HG03097 (cell line): ENCODE results near the gene B9D1.

Experiments
- ATAC-seq: cut with Tn5 transposase; IDR thresholded peaks from one replicate; pipeline ENCODE4 v1.9.1; 2021; ENCODE audit not compliant: unreplicated experiment, low FRiP score

B9D1 gene

DNA sequence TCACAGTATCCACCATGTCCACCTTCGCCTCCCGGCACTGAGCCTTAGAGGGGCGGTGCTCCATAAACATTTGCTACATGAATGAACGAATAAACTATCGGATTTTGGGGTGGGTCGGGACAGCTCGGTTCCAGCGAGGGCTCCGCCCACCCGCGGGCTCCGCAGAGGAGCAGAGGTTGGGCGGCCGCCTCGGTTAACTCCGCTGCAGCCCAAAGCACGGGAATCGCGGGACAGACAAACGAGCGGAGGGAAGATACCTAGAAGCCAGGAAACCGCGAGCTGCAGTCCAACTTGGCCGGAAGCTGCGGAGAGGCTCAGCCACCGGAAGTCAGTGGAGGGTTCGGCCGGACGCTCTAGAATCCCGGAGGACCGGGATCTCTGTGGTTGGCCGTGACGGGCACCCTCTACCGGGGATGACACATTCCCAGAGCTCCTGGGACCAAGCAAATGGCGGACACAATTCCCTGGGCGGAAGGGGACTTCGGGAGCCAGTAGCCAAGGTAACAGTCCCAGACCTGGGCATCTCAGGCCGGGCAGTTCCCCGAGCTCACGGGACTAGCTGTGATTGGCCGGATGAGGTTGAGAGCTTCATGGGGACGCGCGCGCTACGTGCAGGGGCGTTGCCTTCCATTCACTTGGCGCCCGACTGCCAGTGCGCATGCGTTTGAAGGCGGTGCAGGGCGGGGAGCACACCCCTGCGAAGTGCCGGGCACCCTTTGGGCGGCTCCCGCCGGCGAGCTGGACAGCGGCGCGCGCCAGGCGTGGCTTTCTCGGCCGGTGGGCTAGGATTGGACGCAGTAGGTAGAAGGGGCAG is 15.3 kb upstream of the B9D1 start:
- ATAC-seq, result peak; percentile 93

DNA sequence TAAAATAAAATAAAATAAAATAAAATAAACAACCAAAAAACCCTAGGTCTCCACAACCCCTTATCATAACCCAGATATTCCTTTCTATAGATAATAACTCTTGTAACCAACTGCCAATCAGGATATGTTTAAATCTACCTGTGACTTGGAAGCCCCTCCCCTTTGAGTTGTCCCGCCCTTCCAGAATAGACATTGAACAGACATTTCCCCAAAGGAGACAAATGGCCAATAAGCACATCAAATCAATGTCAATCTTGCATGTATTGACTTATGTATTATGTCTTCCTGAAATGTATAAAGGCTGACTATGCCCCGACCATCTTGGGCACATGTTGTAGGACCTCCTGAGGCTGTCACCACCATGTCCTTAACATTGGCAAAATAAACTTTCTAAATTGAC is 14.3 kb upstream of the B9D1 start:
- ATAC-seq, result no peak

DNA sequence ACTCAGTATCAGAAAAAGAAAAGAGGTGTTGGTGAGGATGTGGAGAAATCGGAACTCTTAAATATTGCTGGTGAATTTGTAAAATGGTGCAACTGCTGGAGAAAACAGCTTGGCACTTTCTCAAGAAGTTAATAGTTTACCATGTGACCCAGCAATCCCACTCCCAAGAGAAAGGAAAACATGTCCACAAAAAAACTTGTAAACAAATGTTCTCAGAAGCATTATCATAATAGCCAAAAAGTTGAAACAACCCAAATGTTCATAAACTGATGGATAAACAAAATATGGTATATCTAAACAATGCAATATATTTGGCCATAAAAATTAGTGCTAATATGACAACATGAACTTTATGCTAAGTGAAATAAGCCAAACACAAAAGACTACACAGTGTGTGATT is 13.2 kb upstream of the B9D1 start:
- ATAC-seq, result no peak

DNA sequence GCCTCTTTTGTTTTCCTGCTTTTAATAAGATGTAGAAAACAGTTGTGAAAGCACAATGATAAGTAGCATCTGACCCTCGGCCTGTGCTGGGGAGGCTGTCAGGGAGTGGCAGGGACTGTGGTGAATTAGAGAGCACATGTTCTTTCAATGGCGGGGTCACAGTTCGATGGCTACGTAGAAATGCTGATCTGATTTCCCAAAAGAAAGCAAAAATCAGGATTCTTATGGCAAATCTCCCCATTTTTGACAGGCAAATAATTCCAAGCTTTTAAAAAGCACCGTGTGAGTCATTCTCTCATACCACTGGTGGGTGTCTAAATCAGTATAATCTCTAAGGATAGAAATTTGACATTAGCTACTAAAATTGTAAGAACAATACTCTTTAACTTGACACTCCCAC is 11.6 kb upstream of the B9D1 start:
- ATAC-seq, result no peak

DNA sequence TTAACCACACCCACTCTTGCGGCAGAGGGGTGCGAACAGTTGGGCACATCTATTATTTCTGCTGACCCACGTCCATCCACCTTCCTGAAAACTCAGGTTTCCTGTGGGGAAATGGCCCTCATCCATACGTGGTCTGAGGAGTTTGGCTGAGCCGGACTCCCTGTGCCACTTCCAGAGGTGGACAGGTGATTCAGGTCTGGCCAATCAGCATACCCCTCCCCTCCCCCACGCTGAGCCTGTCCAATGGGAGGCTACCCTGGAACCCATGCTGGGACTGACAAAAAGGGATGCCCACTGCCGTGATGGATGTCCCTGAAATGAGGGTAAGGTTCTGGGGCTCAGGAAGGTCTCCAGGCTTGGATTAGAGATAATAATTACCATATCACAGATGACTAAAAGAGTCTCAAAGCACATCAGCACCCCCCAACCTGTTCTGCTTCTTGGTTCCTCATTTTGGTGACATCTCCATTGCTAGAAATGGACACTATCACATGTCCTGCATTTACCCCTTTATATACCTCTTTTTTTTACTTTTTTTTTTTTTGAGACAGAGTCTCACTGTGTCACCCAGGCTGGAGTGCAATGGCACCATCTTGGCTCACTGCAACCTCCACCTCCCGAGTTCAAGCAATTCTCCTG is 10.5 kb upstream of the B9D1 start:
- no peak for ATAC-seq

DNA sequence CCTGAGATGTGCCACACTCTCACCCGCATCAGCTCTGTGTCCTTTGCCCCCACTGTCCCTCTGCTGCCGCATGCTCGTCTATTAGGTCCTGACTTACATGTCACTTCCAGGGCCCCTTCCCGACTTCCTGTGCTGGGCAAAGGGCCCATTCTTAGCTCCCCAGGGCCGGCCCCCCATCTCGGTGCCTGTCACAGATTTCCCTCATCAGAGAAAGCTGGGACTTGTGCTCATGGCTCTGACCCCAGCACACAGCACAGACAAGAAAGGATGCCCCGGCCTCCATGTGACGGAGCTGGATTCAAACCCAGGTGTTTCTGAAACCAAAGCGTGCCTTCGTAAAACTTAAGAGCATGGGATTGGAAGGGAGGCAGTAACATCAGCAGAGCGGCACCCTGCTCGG is 9.9 kb upstream of the B9D1 start:
- no peak for ATAC-seq

DNA sequence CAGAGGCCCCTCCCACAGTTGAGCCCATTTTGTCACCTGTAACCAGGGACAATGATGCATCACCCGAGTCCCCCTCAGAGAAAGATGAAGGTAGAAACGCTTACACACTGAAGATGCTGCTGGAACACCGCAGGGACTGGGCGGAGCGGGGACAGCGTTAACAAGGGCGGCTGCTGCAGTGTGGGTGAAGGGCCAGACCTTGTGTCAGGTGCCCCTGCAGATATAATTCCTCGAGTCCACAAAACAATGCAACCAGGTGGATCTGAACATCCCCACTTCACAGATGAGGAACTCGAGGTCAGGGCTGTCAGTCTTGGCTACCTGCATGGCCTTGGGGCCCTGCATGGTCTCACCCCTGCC is 9.5 kb upstream of the B9D1 start:
- ATAC-seq, result no peak

DNA sequence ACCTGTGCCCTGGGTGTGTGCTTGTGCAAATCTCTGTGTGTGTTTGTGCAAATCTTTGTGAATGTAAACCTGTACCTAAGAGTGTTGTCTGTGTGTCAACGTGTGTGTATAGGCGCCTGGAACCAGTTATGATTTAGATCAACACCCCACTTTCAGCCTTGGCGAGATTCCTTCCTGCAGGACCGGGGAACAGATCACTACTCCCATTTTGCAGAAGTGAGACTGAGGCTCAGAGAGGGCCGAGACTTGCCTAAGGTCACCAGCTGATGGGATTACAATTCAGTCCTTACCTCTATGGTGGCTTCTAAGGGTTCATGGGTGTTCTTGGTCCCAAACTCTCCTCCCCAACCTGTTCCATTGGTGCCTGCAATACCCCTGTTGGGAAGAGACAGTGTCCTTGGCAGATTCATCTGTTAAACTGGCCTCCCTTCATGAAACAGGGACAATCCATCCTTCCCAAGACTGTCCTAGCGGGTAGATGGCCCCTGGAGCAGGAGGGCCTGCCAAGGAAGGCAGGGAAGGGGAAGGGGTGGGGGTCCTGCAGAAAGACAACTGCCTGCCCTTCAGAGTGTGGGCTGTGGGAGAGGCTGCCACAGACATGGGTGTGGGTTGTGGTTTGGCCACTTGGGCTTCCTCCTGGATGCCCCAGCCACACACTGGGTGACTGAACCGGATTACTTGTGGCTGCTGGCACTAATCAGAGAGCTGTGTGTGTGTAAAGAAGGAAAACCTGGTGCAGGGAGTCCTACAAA is 8.9 kb upstream of the B9D1 start:
- no peak for ATAC-seq

DNA sequence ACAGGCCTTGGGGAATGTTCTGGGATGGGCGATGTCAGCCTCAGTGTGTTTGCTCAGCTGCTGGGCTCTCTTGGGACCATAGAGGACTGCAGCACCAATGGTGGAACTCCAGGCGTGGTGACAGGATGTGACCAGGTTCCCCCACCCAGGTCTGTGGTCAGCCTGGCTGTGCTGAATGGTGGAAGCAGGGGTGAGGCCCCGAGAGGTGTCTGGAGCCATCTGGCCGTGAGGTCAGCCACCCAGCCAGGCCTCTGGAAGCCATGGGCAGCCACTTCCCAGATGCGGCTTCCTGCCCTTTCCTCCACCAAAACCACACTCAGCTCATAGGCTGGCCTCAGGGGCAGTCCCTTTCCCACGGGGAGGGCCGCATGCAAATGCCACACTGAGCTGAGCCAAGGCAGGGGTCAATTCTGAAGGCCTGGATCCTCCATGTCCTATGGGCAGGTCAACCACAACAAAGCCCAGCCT is 8.0 kb upstream of the B9D1 start:
- peak; percentile 47 for ATAC-seq

DNA sequence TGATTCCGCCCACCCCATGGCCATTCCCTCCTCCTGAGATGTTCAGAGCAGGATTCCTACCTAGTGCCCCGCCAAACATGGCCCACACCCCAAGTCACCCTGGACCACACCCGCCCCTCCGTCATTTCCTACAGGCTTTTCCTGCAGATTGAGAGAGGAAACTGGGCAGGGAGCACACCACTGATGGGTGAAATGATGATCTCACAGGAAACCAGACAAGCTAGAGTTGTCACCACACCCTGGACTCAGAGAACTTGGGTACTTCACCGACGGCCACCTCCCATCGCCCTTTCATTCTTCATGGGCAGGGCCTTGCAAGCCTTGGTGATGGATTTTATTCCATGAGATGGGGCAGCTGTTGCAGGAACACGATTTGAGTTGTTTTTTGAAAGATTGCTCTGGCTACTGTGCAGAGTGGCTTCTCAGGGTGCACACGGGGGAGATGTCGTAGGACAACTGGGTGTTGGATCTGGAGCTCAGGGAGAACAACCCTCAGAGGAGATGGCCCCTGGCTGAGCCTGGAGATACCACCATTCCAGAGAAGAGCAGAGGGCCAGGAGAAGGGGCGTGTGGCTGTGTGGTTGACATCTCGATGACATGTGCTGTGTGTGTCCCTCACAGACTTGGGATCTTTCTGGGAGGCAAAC is 7.4 kb upstream of the B9D1 start:
- ATAC-seq, result no peak

DNA sequence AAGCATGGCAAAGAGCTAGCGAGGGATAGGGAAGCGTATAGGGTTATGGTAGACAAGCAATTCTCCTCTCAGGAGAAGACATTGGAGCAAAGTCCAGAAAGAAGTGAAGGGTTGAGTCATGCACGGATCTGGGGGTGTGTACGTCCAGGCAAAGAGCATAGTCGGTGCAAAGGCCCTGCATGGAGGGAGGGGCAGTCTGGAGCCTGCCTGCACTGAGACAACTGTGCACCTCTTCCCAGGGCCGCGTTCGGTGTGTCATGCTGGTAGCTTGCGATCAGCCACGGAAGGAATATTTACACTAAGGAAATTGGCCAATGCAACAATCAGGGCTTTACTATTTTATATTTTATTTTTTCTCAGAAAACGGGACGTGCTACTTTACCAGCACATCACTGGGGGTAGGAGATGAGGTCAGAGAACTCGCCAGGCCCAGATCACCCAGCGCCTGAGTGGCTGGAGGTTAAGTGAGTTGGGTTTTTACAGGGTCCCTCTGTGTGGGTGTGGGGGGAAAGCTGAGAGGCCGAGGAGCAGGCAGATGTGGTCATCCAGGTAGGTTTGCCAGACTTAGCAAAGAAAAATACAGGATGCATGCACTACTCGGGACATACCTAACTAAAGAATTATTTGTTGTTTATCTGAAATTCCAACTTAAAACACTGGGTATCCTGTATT is 6.7 kb upstream of the B9D1 start:
- ATAC-seq, result no peak

DNA sequence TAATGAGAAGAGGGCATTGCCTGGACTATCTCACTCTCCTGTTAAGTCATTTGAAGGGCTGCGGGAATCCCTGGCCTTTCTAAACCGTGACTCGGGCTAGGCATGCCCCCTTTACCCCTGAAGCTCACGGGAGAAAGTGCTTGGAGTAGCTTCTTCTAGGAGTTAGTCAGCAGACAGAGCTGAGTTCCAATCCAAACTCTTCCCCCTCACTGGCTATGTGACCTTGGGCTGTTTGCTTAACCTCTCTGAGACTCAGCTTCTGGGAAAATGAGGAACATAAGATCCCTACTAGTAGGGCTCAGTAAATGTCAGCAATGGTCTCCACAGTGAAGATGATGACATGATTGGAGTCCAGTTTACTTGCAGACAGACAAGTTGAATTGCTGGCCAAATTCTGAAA is 5.7 kb upstream of the B9D1 start:
- no peak for ATAC-seq

DNA sequence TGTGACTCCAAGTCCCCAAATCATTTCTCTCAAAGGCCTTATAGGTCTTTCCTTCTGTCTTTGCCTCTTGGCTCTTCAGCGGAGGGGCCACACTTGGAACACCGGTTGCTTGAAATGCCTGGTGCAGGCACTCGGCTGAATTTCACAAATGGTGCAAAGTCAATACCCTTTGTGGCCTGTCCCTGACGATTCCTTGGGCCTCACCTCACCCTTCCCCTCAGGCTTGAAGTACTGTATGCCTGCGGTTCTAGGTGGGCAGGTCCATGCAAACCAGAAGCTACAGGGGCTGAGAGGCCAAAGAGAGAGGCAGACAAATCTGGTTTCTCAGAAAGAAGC is 4.1 kb upstream of the B9D1 start:
- no peak for ATAC-seq

DNA sequence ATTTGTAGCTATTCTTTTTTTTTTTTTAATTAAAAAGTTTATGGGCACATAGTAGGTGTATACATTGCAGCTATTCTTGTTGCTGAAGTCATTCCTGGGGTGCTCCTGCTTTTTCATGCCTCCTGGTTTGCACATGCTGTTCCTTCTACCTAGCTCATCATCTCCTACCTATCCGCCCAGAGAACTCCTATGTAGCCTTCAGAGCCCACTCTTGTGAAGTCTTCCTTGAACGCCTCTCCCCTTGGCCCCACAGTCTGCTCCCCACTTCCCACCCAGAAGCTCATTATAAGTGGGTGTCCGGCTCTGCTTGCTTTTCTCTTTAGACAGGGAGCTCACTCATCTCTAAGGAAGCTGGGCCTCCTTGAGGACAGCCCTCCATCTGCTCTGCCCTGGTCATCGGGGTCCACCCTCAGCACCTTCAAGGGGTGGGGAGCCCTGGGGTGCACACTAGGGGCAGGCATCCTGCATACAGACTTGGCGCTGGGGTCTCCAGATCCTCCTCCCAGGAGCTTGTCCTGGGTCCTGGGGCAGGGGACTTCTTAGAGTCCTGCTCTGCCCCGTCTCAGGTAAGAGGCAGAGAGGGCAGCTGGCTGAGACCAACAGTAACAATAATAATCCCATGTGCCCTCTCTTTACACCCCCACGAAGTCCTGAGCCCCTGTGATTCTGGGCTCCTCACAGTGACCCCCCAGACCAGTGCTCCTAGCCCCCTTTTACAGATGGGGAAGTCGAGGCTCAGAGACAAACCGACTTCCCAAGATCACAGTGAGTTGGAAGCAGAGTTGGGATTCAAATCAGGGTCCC is 3.5 kb upstream of the B9D1 start:
- ATAC-seq, result no peak

DNA sequence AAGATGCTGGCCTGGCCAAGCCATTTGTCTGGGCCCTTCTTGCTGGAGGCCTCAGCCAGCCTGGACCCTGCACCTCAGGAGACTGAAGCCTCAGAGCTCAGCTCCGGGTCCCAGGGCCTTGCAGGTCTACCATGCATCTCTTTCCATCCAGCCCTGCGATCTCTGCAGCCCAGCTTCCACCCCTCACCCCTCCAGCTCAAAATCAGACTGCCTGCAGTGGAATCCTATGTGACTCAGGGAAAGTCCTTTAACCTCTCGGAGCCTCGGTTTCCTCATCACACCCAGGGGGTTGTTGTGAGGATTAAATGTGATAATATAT is 2.9 kb upstream of the B9D1 start:
- ATAC-seq, result no peak

DNA sequence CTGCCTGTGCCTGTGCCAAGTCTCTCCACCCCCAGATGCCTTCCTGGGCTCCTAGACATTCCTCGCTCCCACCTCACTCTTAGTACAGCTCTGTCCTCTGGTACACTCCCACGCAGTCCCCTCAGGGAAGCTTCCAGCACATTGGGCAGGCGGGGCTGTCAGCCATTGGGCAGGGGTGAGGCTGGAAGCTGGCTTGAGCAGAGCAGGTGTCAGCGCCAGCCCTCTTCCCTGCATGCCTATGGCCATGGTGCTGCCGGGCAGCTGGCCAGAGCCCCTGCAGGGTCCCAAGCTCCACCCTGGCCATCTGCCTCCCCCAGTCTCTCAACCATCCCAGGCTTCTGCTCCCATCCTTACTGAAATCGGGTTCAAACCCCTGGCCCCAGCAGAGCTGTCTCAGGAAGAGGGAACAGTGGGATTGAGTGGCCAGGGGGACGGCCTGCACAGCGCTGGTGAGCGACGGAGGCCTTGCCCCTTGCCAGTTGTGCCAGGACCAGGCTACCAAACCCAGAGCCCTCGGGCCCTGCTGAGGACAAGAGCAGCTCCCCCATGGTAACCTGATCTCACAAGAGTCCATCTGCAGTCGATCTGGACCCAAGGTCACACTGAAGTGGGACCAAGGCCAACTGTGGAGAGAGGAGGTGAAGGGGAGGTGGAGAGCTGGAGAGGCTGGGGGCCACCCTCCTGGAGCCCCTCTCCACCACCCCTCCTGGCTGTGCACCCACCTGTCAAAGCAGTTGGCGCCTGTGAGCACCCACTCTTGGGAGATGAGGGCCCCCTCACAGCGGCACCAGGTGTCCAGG is 2.4 kb upstream of the B9D1 start:
- ATAC-seq, result no peak

DNA sequence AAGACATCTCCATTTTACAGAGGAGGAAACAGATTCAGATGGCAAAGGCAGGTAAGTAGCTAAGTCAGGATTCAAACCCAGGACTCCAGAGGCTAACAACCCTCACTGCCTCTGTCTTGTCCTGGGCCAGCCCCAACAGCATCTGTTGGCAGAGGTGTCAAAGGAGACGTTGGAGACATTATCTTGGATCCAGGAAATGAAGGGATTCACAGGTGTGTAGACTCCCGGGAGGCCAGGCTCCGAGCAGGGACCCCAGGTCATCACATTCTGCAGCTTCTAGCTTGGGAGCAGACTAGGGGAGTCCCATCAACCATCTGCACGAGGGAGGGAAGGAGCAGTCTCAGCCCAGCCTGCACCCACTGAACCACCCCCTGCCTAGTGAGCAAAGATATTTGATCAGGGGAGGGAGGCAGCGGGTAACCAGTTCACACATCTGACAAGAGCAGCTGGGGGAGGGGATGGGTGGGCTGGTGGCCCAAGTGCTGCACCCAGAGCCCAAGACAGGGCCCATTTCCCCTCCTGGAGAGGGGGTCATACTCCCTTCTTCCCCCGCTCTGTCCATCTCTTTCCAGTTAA is 1.0 kb upstream of the B9D1 start:
- no peak for ATAC-seq

DNA sequence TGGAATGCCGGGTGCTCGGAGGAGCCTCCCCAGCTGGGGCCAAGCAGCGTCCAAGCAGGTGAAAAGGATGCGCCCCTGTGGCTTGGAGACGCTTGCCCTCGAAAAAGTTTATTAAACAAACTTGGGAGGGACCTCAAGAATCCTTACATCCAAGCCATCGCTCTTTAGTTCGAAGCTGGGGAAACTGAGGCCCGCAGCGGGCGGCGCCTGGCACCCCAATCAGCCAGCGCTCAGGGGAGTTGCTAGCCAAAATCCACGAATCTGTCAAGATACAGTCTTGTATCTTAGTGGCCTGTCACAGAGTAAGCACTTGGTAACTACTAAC is 553 bp upstream of the B9D1 start:
- no peak for ATAC-seq

DNA sequence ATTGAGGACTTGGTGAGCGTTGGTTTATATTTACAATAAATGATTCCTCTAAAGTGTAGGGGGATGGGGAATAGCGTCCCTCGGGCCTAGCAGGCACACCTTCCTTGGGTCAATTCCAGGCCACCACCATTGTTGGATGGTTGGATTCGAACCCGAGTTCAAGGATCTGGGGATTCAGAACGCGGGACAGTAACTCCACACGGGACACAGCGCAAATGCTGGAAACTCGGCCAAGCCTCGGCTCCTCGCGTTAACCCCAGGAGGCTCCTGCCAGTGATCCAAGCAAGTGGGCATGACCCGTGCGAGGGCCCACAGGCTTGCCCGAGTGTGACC is 613 bp downstream of the B9D1 start:
- ATAC-seq, result no peak
